Ovary (tissue), 9 donors: Measurements from ENCODE around the gene CAMKK2. TPM values are rescaled to one million over a fixed set of nuclear protein-coding genes. Genes with fewer than 3 reads are reported as not detected.

Experiments used
- DNase-seq, 5 donors: peaks; one replicate each; pipeline ENCODE4 v3.0.0-alpha.2; 2019 to 2020
- H3K27ac ChIP-seq, 2 donors: fragments of 200-600 bp; one replicate each; pipeline versions ENCODE4 v1.5.1 to v1.8.0; 2019 to 2022
- H3K27me3 ChIP-seq: fragments of 200-600 bp; one replicate; pipeline ENCODE4 v1.8.0; 2022
- H3K36me3 ChIP-seq: fragments of 200-600 bp; sonication (generic); one replicate; pipeline ENCODE4 v1.5.1; 2019
- H3K4me1 ChIP-seq: one replicate; pipeline ENCODE4 v1.8.1; 2013; ENCODE audit warnings: mild to moderate bottlenecking, moderate library complexity; ENCODE audit not compliant: insufficient read depth
- H3K4me3 ChIP-seq: fragments of 200-600 bp; sonication (generic); one replicate; pipeline ENCODE4 v1.5.1; 2017
- H3K9me3 ChIP-seq, 2 donors: fragments of 200-600 bp in 1 of 2; sonication (generic) in 1 of 2; one replicate each; pipeline versions ENCODE4 v1.5.1 to v1.8.1; 2013 to 2019; ENCODE audit warnings: mild to moderate bottlenecking in 1 of 2, moderate library complexity in 1 of 2
- EP300 ChIP-seq: sonication (generic); formaldehyde crosslinking; IDR thresholded peaks from one replicate; pipeline ENCODE4 v1.6.1; 2017; ENCODE audit warnings: antibody characterized with exemption
- POLR2A ChIP-seq: fragments of 450-650 bp; IDR thresholded peaks from one replicate; pipeline ENCODE4 v1.6.1; 2017; ENCODE audit warnings: antibody characterized with exemption, mild to moderate bottlenecking, moderate library complexity
- WGBS, 3 donors: extraction: QIAGEN DNeasy Blood & Tissue Kit in 1 of 3; methylation state at CpG; one replicate each; pipeline versions ENCODE4 v1.1.5 to v1.1.7; 2013 to 2017; 5-methylcytosine and 5-hydroxymethylcytosine counted together
- intact Hi-C, 4 donors: fragments of 100-400 bp; cut with DNase I; formaldehyde crosslinking; loops; one replicate each; pipeline versions ENCODE4 v1.11.0 to v1.15.1; 2022 to 2023
- polyA plus RNA-seq, 2 donors: library from polyadenylated mRNA; stranded (reverse); fragments of 200-250 nt in 1 of 2; fragments of 350-450 nt in 1 of 2; fragmentation: Illumina TruSeq in 1 of 2; extraction: RNeasy Lipid Tissue Mini Kit (QIAGEN cat#74804) in 1 of 2; gene quantifications; one replicate each; pipeline ENCODE4 v1.2.3, GENCODE V29; 2013 to 2014
- total RNA-seq, 7 donors: library from RNA; depleted of rRNA in 2 of 7; stranded (reverse); fragments of >200 nt in 2 of 7; fragmentation: NEBNext Ultra II Directional in 3 of 7; extraction: Animal tissue kit (Norgen Biotek cat#: 25700) in 3 of 7; gene quantifications; one replicate each; pipeline versions ENCODE4 v1.1.0 to v1.2.4, GENCODE V29; 2016 to 2023
- TF ChIP-seq, protein P1 (sequence below), 3 donors: fragments of 450-650 bp in 2 of 3; fragments of 200-600 bp in 1 of 3; IDR thresholded peaks; one replicate each; pipeline versions ENCODE4 v1.5.1 to v1.8.0; 2016 to 2022; ENCODE audit warnings: antibody characterized with exemption in 3 of 3, mild to moderate bottlenecking in 1 of 3
- donor health status: DM: no; HTN: no; CAD: no; lungs with moderate emphysema.
- donor health status: DM: no; HTN: no; CAD: no.
- donor health status: Bipolar disorder and iron deficiency.
- donor health status: DM: yes; HTN: yes; CAD: no.
- donor health status: DM: no; HTN: no; CAD: no.
- donor health status: DM: yes; HTN: yes; CAD: no.

Gene CAMKK2
- total and polyA plus RNA-seq, 9 donors = 19.0 to 44.6 (median 38.0) TPM

DNA sequence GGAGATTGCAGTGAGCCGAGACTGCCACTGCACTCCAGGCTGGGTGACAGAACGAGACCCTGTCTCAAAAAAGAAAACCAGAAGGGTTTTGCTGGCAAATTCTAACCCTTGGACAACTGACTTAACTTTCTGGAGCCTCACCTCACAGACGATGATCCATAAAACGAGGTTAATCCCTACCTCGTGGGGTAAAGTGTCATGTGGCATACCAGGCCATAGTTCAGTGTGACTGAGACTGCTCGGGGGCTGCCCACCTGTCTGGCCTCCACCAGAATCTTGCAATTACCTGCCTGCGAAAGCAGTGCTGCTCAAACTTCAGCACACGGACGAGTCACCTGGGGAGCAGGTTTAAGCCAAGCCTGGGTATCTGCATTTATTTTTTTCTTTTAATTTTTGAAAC, 59.7 kb downstream of the CAMKK2 start:
- Histone ChIP-seq H3K4me1 (peaks cover 9% of the 10 kb centered on the region), H3K27ac (no peak overlapping the region), H3K9me3 (no peaks in the 10 kb centered on the region), H3K27me3 (no peaks in the 10 kb centered on the region), H3K36me3 (no peaks in the 10 kb centered on the region), H3K4me3 (no peak overlapping the region)
- intact Hi-C loops = no loop called here
- no peak for DNase-seq
- WGBS, 3 donors = 86 to 87% (median 87%) methylated on average over 9 of the region's 9 CpGs
- TF ChIP-seq POLR2A (no peak), EP300 (no peak)
- TF ChIP-seq, protein P1, sequence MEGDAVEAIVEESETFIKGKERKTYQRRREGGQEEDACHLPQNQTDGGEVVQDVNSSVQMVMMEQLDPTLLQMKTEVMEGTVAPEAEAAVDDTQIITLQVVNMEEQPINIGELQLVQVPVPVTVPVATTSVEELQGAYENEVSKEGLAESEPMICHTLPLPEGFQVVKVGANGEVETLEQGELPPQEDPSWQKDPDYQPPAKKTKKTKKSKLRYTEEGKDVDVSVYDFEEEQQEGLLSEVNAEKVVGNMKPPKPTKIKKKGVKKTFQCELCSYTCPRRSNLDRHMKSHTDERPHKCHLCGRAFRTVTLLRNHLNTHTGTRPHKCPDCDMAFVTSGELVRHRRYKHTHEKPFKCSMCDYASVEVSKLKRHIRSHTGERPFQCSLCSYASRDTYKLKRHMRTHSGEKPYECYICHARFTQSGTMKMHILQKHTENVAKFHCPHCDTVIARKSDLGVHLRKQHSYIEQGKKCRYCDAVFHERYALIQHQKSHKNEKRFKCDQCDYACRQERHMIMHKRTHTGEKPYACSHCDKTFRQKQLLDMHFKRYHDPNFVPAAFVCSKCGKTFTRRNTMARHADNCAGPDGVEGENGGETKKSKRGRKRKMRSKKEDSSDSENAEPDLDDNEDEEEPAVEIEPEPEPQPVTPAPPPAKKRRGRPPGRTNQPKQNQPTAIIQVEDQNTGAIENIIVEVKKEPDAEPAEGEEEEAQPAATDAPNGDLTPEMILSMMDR (IDR thresholded peaks at IDR 0.05) = no peak

DNA sequence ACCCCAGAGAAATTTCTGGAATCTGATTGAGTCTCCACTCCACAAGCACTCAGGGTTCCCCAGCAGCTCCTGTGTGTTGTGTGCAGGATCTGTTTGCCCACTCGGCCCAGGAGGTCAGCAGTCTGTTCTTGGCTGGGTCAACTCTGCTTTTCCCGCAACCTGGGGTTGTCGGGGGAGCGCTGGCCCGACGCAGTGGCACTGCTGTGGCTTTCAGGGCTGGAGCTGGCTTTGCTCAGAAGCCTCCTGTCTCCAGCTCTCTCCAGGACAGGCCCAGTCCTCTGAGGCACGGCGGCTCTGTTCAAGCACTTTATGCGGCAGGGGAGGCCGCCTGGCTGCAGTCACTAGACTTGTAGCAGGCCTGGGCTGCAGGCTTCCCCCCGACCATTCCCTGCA, 62.9 kb downstream of the CAMKK2 start:
- Histone ChIP-seq H3K27ac (no peak overlapping the region), H3K27me3 (no peaks in the 10 kb centered on the region), H3K9me3 (no peaks in the 10 kb centered on the region), H3K4me3 (no peak overlapping the region), H3K36me3 (no peaks in the 10 kb centered on the region), H3K4me1 (no peaks in the 10 kb centered on the region)
- WGBS, 3 donors = 80 to 86% (median 85%) methylated on average over 11 of the region's 11 CpGs
- TF ChIP-seq EP300 (no peak), POLR2A (no peak)
- TF ChIP-seq, protein P1 (IDR thresholded peaks at IDR 0.05) = no peak
- intact Hi-C loops = loop anchor here in 1 of 4 donors (5.0 kb wide), 1 partner anchor 136 kb away; no protein-coding TSS in a partner anchor
- DNase-seq = no peak

DNA sequence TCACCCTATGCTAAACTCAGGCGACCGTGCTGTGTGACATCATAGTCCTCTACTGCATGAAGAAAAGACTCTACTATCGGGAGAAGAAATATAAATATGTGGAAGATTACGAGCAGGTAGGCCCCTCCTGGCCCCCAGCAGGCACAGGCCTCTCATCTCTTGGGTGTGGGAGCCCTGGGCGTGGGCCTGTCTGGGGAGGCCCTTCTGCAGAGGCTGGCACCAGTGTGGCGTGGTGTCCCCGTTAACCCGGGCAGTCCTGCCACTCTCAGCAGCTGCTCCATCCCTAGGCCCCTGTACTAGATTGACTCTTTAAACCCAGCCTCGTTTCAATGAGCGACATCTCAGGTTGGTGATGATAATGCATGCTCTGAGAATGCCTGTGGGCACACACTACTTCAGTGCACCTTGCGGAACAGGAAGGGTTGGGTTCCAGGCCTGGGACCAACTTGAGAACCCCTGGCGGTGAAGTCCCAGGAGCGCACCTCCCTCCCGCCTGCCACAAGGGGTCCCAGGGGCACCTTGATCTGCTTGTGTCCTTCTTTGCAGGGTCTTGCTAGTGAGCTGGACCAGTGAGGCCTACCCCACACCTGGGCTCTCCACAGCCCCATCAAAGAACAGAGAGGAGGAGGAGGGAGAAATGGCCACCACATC, 63.4 kb downstream of the CAMKK2 start:
- Histone ChIP-seq H3K4me1 (no peaks in the 10 kb centered on the region), H3K9me3 (no peaks in the 10 kb centered on the region), H3K36me3 (no peaks in the 10 kb centered on the region), H3K4me3 (no peak overlapping the region), H3K27me3 (no peaks in the 10 kb centered on the region), H3K27ac (no peak overlapping the region)
- no peak for DNase-seq
- no peak for TF ChIP-seq POLR2A
- TF ChIP-seq EP300 = no peak
- TF ChIP-seq, protein P1 (IDR thresholded peaks at IDR 0.05) = no peak
- intact Hi-C loops = loop anchor here in 1 of 4 donors (5.0 kb wide), 1 partner anchor 136 kb away; no protein-coding TSS in a partner anchor
- 90 to 94% (median 92%) methylated on average over 13 to 14 of the region's 14 CpGs for WGBS, 3 donors

DNA sequence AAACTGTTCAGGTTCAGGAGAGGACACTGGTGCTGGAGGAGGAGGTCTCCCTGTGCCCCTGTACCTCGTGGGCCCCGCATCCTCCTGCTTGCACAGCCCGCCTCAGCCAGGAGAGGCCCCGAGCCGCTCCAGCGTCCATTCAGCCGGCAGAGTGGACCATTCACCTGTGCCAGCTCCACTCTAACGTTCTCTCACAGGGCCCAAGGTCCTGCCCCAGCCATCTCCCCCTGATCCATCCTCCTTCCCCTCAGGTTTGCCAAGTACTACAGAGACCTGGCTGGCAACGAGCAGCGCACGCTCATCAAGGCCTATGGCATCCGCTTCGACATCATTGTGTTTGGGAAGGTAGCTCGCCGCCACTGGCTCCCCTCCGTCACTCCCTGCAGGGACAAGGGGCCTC, 64.3 kb downstream of the CAMKK2 start:
- Histone ChIP-seq H3K36me3 (no peaks in the 10 kb centered on the region), H3K27ac (no peak overlapping the region), H3K27me3 (no peaks in the 10 kb centered on the region), H3K4me1 (no peaks in the 10 kb centered on the region), H3K4me3 (no peak overlapping the region), H3K9me3 (no peaks in the 10 kb centered on the region)
- 74 to 78% (median 77%) methylated on average over 16 of the region's 16 CpGs for WGBS, 3 donors
- intact Hi-C loops = loop anchor here in 1 of 4 donors (5.0 kb wide), 1 partner anchor 135 kb away; no protein-coding TSS in a partner anchor
- TF ChIP-seq, protein P1 (IDR thresholded peaks at IDR 0.05) = no peak
- TF ChIP-seq POLR2A (no peak), EP300 (no peak)
- no peak for DNase-seq
